HG02981 (cell line): ENCODE results near the gene EXOC6B.
"Not testable (repeated sequence)": the region's sequence is repeated elsewhere in the genome, so short reads cannot be mapped to it uniquely, and the experiment has no call there.

Source experiments
- ATAC-seq: cut with Tn5 transposase; IDR thresholded peaks from one replicate; pipeline ENCODE4 v1.9.1; 2021; ENCODE audit warnings: mild to moderate bottlenecking, moderate library complexity; ENCODE audit not compliant: unreplicated experiment

EXOC6B gene

DNA sequence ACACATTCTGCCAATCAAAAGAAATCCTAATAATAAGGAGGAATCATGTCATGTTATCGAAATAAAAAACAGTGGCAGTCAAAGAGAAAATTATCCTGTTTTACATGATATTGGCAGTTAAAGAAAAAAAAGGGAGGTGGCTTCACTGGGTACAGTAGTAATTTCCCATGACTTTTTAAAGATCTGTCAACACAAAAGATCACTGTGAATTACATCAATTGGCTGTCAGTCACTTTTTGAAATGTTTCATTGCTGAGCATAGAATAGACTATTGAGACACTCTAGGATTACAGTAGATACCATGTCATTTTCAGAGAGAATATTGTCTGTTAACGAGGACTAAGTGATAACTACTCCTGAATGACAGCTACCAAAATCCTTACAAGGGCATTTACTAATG lies 342.5 kb downstream of the EXOC6B start:
- ATAC-seq = no peak

DNA sequence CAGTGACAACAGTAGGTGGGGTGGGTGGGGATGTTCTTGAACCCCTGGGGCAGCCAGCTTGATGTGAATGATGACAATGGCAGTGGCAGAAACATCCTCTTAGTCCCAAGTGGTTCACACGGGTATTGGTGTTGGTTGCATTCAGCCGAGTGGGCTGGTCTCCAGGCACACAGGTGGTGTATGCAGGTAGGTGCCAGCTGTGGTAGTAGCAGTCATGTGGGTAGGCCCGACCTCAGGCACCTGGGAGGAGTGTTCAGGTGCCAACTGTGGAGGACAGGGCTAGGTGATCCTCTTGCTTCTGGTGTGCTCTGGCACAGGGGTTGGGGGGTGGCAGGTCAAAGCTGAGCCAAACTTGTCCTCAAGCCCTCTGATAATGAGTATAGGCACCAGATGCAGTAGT lies 350.6 kb downstream of the EXOC6B start:
- no peak for ATAC-seq

DNA sequence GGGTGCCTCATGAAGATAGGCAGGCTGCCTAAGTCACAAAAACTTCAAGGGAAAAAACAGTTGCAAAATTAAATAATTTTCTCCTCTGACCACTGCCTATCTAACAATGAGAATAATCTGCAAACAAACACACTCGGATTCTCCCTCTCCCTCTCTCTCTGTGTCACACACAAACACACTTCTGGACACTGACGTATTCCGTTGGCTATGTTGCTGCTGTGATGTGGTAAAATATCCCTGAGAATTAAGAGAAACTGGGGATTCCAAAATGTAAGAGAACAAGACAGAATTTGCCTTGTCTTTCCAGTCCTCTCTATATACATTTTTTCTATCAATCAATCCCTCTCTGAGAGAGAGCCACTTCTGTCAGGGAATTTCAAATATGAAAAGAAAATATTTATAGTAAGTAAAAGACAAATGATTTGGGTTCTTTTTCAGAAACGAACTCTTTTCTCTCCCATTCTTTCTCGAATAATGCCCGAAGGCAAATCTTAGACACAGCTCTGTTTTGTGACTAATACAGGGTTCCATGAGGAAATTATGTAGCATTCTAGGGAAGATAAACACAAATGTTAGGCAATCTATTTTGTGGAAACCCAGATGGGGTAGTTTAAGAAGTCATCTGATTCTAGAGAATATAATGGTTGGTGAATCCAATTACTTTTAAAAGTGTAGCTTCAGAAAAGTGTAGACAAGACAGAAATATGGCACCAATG lies 367.9 kb downstream of the EXOC6B start:
- ATAC-seq = no peak

DNA sequence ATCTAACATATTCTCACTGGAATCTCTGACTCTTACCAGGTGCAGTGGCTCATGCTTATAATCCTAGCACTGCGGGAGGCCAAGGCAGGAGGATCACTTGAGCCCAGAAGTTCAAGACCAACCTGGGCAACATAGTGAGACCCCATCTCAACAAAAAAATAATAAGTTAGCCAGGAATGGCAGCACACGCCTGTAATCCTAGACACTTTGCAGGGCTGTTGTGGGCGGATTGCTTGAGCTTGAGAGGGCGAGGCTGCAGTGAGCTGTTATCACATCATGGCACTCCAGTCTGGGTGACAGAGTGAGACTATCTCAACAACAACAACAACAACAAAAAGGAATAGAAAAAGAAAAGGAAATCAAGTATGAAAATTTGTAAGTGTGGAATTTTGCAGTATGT lies 371.6 kb downstream of the EXOC6B start:
- ATAC-seq = no peak

DNA sequence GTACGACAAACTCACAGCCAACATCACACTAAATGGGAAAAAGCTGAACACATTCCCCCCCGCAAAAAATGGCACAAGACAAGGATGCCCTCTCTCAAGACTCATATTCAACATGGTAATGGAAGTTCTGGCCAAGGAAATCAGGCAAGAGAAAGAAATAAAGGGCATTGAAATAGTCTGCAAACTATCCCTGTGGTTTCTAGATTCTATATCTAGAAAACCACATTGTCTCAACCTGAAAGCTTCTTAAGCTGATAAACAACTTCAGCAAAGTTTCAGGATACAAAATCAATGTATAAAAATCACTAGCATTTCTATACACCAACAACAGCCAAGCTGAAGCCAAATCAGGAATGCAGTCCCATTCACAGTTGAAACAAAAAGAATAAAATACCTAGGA lies 383.6 kb downstream of the EXOC6B start:
- ATAC-seq = no peak

DNA sequence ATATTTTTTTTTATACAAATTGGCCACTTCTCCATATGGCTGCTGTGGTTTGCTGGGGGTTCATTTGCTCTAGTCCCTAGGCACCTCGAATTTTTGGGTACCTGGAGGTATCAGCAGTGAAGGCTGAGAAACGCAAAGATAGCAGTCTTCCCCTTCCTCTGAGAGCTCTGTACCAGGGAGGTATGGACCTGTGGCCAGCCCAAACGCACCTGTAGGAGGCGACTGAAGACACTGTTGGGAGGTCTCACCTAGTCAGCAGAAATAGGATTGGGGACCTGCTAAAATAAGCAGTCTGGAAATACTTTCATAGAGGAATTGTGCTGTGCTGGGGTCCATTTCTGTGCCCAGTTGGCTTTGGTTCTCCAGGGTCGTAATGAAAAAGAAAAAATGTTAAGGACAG lies 385.9 kb downstream of the EXOC6B start:
- ATAC-seq = no peak

DNA sequence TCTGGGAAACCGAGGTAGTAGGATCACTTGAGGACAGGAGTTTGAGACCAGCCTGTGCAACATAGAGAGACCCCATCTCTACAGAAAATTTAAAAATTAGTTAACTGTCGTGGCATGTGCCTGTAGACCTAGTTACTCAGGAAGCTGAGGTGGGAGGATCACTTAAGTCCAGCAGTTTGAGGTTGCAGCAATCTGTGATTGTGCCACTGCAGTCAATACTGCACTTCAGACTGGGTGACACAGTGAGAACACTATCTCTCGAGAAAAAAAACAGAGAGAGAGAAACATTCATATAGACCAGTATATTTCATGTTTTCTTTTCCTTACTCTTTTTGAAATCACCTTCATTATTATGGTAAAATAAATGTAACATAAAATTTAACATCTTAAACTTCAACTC lies 387.5 kb downstream of the EXOC6B start:
- no peak for ATAC-seq

DNA sequence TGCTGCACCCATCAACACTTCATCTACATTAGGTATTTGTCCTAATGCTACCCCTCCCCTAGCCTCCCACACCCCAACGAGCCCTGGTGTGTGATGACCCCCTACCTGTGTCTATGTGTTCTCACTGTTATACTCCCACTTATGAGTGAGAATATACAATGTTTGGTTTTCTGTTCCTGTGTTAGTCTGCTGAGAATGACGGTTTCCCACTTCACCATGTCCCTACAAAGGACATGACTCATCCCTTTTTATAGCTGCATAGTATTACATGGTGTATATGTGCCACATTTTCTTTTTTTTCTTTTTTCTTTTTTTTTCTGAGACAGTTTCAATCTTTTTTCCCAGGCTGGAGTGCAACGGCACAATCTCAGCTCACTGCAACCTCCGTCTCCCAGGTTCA lies 394.1 kb downstream of the EXOC6B start:
- ATAC-seq = no peak

DNA sequence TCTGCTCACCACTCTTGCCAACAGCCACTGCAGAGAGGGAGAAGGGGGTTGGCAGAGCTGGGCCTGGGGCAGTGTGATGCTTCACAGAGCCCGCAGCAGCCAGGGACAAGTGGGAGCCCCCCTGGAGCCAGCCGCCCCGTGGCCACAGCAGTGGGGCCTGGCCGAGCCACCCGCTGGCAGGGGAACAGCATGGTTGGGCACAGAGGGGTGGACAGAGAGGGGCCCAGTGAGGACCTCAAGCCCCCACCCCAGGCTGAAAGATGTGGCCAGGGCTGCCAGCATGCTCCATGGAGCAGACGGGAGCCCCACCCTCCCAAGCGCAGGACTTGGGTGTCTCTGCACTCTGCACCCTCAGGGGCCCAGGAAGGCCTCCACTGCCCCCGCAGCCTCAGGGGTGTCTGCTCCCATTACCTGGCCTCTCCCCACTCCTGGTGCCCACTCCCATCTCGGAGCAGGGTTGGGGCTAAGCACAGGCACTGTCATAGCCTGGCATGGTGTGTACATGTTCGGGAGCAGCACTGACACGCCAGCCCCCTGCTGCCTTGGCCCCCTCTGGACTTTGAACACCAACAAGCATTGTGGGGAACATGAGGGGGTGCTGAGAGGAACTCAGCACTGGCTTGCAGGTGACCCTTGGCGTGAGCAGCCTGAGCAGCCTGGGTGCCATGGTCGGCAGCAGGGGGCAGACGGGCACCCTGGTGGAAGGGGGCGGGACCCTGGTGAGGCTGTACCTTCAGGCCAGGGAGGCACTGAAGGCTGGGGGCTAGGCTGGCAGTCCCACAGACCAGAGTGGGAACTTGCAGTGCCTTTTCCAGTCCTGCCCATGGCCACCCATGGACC lies 398.6 kb downstream of the EXOC6B start:
- ATAC-seq = no peak

DNA sequence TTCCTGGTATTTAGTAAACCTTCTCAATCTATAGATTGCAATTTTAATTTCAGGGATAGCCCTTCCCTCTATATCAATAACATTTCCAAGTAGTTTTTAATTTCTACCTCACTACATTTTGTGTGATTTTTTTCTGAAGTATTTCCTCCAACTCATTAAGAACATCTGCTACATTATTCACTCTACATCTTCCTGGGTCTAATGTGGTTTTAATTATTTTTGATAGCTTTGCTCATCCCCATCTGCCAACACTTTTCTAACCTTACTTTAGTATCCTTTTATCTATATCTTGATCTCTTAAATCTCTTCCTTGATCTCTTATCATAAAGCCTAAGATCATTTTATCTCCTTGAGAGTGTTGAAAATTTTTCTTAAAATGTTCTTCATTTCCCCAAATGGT lies 399.8 kb downstream of the EXOC6B start:
- ATAC-seq = no peak

DNA sequence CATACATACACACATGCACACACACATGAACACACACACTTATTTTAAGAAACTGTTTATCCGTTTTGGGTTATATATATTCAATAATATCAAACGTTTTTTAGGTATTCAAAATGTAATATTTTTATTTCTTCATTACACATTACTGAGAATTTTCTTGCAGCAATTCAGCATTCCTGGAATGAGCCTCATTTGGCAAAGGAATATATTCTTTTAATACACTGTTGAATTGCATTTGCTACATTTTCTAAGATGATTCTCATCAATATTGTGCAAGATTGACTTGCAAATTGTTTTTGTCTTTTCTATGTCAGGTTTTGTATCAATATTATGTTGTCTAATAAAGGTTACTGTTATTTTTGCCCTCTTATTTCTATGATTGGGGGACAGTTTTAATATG lies 402.1 kb downstream of the EXOC6B start:
- ATAC-seq = no peak

DNA sequence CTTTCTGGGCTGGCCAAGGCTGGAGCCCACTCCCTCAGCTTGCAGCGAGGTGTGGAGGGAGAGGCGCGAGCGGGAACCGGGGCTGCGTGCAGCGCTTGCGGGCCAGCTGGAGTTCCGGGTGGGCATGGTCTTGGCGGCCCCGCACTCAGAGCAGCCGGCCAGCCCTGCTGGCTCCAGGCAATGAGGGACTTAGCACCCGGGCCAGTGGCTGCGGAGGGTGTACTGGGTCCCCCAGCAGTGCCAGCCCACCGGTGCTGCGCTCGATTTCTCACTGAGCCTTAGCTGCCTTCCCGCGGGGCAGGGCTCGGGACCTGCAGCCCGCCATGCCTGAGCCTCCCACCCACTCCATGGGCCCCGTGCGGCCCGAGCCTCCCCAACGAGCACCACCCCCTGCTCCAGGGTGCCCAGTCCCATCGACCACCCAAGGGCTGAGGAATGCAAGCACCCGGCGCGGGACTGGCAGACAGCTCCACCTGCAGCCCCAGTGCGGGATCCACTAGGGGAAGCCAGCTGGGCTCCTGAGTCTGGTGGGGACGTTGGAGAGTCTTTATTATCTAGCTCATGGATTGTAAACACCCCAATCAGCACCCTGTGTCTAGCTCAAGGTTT lies 404.0 kb downstream of the EXOC6B start:
- not testable (repeated sequence) for ATAC-seq

DNA sequence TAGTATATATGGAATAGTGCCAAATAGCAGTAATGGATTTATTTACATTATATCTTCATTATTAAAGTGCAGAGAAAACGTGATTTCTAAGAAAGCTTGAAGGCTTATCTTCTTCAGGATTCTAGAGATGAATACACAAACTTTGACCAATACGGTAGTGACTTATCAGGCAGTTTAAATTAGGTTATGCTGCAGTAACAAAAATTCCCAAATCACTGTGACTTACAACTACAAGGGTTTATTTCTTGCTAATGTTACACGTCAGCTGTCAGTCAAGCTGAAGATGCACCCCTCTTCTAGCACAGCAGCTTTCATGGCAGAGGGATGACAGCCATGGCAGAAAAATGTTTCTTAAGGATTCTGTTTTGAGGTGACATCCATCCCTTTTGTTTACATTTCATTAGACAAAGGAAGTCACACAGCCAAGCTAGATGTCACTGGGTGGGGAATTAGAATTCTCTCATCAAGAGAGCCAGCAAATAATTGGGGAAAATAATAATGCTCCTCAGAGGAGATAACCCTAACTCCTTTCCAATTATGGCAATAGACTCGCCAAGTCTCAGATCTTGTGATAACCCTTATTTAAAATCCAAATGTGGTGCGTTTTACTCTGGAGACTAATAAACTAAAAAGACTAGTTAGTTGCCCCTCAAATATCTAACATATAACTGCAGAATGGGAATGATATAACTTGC lies 409.9 kb downstream of the EXOC6B start:
- no peak for ATAC-seq

DNA sequence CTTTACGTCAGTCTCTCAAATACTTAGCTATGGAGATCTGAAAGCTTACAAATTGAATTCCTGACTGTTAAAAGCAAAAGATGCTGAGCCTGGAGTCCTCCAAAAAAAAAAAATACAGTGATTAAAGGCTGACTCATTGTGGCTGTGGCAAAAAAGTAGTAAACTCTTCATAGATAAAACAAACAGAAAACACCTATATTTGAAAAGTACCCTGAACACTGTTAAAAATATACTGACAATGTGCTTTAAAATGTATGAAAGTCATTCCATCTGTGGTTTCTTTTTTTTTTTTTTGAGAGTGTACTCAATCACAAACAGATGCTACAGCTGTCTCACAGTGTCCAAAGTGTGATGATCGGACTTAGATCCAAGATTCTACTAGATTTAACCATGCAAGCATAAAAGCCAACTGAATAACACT lies 410.6 kb downstream of the EXOC6B start:
- no peak for ATAC-seq

DNA sequence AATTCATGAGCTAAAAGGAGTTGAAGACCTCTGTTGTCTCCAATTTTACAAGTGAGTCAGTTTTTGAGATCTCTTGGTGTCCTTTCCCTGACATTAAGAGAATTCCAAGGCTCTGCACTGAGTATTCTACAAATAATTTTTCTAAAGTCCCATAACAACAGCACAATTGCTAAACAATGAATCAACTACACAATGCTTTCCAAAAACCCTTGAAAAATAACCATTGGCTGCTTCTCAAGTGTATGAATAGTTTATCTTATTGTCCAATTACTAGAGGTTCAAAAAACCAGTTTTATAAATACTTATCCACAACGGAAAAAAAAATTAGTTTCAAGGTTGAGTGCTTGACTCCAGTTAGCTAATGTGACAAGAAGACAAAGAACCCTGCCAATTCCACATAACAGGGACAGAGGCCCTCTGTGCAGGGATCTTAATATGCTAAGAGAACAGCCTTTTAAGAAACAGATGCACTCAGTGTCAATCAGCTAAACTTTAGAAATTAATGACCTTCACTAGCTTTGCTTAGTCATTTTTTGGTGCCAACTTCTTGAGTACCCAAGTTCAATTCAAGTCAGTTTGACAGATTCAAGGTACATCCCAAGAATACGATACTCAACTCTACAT lies 411.6 kb downstream of the EXOC6B start:
- ATAC-seq = no peak

DNA sequence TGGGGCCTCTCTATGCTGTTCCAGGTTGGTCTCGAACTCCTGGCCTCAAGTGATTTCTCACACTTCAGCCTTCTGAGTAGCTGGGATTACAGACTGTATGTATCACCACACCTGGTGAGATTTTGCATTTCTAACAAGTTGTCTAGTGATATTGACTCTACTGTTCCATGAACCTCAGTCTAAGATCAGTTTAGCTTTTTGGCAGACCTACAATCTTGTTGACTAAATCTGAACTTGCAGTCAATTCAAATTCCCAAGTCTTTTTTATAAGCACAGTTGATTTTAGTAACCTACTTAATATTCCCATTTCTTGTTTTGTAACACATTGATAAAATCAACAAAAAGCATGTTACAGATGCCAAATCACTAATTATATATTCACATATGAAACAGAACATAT lies 412.1 kb downstream of the EXOC6B start:
- no peak for ATAC-seq

DNA sequence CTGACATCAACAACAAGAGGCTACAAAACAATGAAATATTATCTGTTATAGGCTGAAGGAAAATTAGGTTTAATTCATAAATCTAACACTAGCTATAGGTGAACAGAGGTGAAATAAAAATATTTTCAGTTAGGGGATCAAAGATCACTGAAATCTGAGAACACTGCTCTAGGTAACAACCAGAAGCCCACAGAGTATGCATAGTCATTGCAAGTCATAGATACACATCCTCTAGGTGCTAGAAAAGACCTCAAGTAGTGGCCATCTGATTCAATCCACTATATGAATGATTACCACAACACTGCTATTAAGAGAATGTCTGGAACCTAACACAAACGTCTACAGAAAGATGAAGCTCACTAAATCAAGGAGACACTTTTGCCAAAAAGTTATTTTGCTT lies 413.6 kb downstream of the EXOC6B start:
- no peak for ATAC-seq

DNA sequence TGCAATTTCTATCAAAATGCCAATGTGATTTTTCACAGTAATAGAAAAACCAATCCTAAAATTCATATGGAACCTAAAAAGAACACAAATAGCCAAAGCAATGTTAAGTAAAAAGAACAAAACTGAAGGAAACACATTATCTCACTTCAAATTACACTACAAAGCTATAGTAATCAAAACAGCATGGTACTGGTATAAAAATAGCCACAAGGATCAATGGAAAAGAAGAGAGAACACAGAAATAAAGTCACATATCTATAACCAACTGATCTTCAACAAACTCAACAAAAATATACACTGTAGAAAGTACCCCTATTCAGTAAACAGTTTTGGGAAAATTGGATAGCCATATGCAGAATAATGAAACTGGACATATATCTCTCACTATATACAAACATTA lies 426.0 kb downstream of the EXOC6B start:
- ATAC-seq = no peak

DNA sequence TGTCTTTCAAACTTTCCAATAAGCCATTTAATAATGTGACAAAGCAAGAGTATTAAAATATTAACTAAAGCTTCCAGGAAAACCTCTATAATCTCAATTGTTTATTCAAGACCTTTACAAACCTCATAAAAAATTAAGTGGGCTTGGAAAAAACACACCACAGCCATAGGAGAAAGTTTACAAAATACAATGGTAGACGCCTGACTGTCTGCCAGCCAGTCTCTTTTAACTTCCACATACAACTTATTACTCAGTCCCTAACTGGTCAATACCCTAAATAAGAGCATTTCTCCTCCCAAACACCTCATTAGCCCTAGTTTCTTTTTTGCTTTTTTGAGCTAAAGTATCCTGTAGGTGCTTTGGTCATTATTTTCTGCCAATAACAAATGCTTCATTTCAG lies 430.7 kb downstream of the EXOC6B start:
- ATAC-seq = no peak

DNA sequence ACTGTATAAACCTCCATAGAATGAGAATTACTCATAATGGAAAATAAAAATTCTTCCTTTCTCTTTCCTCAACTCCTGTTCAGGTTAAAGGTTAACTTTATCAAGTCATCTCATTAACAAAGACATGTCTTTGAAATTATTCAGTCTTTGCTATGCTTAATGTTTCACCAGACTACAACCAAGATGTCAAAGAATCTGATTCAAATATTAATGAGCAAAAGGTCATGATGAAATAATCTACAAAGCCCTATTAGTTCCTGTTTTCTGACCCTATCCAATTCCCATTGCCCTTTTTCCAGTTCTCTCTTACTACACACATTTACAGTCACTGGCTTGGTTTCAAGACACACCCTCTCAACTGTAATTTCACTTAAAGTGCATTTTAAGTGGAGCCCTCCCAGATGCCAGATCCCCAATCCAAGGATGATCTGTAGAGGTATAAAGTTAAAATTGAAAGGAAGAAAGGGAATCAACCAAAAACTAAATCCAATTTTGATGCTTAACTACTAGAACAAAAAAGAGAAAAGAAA lies 431.2 kb downstream of the EXOC6B start:
- no peak for ATAC-seq

DNA sequence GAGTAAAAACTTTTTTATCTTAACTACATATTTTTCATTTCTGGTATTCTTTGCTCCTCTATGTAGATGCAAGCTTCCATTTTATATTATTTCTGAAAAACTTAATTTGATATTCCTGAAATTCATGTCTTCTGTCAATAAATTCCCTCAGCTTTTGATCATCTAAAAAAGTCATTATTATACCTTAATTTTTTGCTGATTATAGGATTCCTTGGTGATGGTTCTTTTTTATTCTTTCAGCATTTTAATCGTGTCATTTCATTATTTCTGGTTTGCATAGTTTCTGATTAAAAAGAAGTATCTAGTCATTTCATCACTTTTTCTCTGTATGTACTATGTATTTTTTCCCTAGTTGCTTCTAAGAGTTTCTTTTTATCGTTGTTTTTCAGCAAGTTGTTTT lies 436.4 kb downstream of the EXOC6B start:
- ATAC-seq = no peak
